HG02970 (cell line): Measurements from ENCODE around the gene CREB3L2.

Source experiments
- ATAC-seq: cut with Tn5 transposase; IDR thresholded peaks from one replicate; pipeline ENCODE4 v1.9.1; 2021; ENCODE audit warnings: mild to moderate bottlenecking, moderate library complexity, moderate number of reproducible peaks; ENCODE audit not compliant: unreplicated experiment, low FRiP score

CREB3L2 gene

DNA sequence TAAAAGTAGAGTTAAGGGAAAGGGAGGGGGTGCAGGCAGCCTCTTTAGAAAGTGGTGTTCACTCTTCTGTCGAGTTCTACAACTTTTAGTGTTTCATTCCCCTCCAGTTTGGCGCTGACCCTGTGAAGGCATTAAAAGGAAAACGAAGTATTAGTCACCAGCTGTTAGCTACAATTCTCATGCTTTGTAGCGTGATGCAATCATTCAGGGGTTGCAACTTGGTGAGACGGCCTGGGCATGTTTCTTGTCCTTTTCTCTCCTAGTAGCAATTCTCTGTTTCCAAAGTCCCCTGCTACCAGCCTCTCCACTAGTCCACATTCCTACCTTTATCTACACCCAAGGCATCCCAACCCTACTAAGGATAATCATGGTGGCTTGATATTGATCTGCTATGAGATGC is 121.5 kb downstream of the CREB3L2 start:
- ATAC-seq = no peak

DNA sequence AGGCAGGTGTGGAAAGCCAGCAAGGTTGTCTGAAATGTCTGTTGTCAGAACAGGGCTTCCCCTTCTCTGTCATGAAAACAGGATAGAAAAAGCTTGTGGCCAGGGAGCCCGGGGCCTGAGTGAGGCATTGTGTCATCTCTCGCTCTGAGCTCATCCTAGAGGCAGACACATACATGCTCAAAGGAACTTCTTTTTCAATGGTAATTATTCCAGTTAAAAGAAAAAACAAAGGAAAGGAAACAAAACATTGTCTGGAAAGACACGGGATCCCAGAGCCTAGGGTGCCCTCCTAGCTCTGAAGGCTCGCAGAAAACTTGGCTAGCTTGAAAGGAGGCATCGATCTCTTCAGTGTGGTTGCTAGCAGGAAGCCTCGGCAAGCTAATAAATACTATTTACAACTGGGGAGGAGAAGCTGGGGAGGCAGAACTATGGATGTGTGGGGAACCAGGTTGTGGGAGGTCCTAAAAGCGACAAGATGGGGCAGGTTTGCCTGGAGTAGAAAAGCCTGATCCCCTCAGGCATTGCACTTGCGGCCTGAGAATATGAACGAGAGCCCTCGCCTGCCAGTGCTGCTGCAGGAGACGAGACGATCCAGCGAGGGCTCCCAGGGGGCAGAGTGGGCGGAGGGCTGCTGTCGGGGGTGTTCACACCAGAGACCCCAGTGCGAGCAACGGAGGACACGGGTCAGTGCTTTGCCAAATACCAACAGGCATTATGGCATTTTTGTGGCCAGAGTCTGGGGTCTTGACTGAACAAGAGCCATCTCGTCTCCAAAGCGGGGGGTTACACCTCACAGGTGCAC is 122.3 kb downstream of the CREB3L2 start:
- no peak for ATAC-seq

DNA sequence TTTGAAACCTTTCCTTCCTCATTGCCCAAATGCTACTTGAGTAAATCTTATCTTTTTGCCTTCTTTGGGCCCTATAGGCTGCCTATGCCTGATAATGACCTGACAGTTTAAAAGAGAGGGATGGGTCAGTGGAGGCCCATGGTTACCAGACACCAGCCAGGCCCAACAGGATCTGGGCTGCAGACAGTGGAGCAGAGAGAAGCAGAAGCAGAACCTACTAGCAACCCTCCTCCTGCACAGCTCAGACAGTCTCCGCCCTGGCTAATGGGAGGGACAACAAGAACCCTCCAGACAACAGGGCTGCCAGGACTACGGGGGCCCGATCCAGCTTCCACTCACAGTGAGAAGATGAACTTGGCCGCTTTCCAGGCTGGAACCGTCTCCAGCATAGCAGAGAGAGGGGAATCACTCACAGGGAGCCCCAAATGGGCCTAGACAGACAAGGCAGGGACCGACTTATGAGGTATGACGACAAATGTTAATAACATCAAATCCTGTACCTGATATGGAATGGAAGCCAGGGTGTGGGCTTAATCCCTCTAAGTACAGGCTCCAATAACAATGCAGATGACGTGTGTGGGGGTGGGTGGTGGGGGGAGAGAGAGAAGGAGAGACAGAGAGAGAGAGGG is 123.4 kb downstream of the CREB3L2 start:
- ATAC-seq = no peak

DNA sequence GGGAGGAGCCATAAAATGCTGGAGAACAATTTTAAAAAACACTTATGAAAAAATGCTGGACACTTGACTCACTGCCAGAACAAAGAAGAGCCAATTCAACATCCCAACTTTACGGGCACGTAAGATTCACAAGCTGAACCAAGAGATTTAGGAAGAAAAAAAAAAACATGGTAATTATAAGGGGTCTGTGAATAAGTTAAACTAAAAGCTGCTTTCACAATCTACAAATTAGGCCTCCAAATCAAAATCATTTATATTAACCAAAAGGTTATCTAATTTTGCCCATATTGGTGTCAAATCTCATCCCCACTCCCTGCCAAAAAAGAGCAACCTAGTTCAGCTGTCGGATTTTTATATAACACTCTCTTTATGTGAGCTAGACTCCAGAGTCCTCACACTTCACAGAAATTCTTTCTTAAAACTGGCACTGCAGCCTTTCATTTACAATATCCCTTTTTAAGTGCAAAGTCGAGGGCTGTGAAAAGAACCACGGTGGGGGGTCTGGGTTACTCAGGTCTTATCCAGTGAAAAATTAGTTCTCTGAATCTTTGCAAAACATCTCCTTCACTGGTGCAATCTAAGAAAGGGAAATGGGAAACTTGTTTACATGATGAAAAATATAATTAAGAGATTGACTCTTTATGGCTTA is 124.7 kb downstream of the CREB3L2 start:
- ATAC-seq = no peak

DNA sequence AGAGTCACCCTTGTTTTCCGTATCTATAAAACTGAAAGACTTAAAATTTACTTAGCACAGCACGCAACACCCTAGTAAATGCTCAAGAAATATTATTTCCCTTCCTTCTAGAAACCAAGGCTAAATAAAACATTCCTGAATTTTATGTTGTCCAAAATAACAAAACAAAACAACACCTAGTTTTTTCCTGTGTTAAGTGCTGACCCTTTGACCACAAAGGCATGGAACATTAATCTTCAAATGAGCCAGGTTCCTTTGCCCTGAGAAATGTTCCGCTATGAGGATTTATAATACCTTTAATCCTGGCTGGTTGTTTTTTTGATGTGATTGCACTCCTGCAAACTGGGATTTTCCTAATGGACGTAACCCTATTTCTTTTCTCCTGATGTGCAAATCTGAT is 126.1 kb downstream of the CREB3L2 start:
- no peak for ATAC-seq

DNA sequence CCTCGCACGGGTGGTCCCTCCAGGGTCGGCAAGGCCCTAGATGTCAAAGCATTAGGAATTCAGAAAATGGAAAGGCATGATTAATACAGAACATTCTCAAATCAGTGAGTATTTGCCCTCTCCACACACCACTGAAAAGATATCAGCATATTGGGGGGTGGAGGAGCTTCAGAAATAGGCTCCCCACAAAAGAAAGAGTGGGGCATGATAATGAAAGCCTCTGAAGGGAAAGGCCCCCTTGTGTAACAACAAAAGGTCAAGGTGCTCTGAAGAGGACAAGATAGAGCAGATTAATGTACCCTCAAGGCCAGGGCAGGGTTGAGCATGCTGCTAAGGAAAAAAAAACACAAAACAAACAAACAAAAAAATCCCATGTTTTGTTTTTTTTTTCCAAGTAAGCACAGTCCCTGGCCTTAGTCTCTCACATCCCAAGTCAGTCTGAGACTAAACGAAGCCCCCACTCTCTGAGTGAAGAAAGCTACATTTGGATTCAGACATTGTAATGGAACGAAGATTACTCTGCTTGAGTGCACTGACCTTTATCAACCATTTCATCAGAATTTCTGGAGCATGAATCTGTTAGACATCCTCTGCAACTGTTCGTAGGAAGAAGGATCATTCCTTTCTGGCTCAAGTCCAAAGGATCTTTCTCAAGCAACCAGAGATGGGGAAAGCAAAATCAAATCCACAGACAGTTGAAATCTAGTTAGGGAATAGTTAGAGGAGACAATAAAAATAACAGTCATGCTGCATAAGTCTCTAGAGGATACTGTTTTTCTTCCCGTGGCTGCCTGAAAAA is 127.7 kb downstream of the CREB3L2 start:
- ATAC-seq = no peak

DNA sequence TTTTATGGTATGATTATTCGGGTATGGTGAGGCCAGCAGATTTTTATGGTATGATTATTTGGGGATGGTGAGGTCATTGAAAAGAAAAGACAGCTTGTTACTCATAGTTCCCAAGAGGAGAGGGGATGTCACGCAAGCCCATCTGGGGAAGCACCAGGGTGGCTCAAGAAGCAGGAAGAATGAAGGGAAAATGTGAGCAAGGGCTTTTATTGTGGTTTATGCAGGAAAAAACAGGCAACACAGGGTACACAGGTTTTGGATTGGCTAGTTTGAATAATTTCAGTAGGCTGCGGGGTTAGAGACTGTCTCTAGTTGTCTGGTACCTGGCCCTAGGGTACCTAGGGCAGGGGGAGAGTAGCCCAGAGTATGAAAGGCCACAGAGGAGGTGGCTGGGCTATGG is 128.4 kb downstream of the CREB3L2 start:
- ATAC-seq = no peak

DNA sequence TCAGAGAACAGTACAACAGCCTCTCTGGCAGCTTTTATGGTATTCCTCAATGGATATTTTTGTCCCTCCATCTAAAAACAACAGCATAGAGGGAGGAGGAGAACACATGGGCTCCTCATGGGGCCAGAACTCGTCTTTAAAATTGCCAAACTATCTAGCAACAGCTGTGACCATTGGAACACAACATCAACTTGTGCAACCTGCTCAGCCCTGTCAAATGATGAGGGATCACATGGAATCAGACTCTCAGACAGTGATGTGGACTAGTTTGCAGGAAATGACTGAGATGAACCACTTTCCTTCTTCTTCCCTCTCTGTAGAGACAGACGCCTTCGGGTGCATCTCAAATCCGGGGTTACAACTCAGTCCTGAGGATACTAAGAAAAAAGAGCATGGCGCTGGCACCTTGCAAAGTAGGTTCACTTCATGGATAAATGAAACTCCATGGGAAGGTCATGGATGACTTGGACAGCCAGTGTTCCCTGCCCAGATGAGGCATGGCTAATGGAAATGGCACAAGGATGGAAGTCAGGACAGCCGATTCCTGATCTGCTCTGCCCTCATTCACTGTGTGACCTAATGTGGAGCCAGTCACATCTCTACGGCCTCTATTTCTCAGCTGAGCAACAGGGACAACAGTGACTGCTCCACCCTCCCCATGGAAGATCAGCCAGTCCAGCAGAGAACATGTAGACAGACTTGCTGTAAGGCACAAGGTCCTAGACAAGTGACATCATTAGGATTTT is 130.5 kb downstream of the CREB3L2 start:
- no peak for ATAC-seq

DNA sequence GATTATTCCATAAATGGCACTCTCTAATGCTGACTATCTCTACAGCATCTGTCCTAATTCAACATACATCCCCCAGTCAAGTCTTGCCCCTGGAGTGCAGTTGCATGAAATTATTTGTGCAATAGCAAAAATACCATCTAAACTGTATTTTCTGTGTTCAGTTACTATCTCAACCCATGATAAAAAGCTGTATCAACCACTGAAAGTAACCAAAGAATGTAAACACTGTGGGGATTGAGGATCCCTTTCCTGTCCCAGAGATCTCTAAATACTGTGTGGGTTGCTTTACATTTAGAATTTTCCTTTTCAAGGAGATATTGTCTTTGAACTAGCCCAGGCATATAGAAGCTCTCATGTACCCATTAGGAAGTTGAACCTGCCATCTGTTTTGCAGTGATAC is 131.2 kb downstream of the CREB3L2 start:
- ATAC-seq = no peak

DNA sequence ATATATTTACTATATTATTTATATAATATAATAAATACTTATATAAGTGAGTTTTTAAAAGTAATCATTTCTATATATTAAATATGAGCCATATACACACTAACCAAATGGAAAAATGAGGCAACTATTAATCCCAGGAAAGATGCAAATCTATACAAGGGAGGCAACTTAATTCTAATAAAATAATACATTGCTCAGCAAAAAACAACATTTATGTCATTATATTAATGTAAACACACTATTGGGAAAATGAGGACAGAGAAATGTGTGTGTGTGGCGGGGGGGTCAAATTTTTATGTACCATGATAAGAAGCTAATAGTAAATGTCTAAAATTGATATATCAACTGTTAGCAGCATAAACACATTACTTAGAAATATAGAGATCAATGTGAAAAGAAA is 131.8 kb downstream of the CREB3L2 start:
- ATAC-seq = no peak

DNA sequence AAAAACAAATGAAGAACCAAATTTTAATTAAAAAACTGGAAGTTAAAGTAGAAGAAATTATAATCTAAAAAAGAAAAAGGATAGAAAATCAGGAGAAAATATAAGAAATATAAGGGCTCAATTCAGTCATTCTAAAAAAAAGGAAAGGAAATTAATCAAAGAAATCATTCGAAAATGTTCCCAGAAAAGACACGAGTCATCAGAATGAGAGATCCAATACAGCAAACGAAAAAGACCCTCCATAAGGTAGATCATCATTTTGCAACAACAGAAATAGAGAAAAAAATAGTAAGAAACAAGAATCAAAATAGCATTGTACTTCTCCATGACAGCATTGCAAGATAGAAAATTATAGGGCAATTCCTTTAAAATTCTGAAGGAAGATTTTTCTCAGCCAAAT is 132.6 kb downstream of the CREB3L2 start:
- no peak for ATAC-seq

DNA sequence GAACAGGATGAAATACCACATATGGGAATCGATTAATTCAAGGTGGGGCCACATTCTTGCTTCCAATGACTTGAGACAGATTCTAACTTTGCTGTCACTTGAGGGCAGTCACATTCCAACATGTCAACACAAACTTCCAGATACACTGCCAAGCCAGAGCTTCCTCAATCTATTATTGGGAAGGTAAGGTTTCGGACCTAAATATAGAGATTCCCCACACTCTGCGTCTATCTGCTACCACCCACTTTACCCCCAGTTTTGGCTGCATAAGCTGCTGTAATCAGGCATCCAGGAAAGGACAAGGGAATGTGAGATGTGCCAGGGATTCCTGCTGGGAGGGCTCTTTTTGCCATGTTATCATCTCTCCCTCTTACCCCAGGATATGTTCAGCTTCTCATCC is 134.6 kb downstream of the CREB3L2 start:
- ATAC-seq = no peak

DNA sequence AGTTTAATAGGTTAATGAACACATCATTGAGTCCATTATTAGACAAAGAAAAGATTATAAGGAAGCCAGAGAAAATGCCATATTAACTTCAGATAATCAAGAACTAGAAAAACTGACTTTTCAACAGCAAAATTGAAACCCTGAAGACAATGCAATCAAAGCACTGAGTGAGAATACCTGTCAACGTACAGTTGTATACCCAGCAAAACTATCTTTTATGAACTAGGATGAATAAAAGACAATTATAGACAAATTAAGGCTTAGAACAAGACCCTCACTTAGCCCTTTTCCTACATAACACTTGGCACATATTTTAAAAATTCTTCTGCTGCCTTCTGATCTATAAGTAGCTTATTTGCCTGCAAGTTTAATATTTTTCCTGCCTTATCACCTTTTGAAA is 136.1 kb downstream of the CREB3L2 start:
- ATAC-seq = no peak

DNA sequence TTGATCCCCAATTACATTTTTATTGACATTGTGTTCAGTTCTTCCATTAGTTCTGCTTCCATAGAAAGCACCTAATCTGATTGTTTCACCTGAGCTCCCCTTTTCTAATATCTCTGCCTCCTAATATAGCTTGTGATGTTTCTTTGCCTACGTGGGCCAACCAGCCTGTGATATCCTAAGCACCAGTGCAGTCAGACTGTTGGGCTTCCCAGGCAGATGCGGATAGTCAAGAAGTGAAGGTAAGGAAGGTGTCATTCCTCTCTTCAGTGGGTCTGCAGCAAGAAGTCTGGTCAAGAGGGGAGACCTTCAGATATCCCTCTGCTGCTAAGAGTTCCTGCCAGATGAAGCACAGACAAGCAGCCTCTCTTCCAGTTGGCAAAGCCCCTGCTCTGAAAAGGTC is 138.9 kb downstream of the CREB3L2 start:
- ATAC-seq = no peak

DNA sequence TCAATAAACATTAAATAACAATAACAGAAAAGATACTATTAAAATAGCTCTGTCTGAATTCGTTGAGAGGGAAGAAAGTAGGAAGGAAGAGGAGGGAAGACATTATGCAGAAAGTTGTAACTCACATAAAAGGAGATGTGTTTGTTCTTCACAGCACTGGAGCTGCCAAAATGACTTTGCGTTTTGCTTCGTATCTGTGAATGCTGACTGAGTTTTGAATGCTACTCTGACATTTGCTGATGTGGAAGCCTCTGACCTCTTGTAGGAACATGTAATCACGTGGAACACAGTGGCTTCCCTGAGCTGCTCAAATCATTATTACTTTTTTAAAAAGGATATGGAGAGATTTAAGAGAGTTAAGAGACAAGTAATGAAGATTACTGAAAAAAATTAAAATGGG is 139.5 kb downstream of the CREB3L2 start:
- no peak for ATAC-seq

DNA sequence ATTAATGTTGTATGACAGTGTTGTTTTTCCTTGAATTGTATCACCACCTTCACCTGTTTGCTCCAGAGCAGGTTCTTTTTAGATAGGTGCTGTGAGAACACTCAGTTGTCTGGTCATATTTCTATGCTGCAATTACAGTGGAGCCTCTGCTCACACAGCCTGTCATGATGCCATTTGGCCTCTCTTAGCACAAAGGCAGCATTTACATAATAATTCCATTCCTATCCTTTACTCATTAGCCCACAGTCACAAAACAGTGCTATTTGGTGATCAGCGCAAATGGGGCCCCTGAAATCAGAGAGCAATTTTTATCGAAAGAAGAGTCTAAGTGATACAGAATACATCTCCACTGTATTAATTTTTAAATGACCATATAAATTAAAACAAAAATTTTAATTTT is 141.3 kb downstream of the CREB3L2 start:
- ATAC-seq = no peak

DNA sequence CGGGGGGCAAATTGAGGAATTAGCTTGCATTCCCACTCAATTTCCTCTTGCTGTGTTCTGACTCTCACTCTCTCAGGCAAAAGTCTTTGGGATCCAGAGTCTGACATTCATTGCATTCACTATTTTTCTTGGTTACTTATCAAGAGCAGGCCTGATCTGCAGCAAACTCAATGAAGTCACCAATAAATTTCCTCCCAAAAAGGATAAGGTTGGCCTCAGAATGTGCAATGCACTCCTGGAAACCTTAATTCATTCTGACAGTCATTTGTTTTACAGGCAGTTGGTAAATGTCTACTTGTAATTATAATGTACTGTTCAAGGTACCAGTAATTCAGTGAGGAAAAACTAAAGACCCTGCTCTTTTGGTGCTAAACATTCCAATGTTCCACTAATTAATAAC is 148.8 kb downstream of the CREB3L2 start:
- no peak for ATAC-seq

DNA sequence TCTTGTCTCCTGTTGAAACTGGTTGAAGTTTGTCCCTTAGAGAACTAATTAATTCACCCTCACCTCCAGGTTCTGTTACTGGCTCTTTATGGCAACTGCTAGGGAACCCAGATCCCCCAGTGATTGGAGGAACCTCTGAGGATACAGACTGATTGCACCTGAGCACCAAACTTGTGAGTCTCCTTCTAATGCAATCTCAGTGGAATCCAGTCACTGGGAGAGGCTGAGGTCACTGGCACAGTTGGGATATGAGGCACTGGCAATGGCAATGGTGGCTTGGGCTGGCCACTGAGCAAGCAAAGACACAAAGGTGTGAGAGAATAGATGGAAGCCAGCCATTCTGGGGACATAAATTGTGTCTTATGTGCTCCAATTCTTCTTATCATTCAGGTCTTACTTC is 149.8 kb downstream of the CREB3L2 start:
- ATAC-seq = no peak

DNA sequence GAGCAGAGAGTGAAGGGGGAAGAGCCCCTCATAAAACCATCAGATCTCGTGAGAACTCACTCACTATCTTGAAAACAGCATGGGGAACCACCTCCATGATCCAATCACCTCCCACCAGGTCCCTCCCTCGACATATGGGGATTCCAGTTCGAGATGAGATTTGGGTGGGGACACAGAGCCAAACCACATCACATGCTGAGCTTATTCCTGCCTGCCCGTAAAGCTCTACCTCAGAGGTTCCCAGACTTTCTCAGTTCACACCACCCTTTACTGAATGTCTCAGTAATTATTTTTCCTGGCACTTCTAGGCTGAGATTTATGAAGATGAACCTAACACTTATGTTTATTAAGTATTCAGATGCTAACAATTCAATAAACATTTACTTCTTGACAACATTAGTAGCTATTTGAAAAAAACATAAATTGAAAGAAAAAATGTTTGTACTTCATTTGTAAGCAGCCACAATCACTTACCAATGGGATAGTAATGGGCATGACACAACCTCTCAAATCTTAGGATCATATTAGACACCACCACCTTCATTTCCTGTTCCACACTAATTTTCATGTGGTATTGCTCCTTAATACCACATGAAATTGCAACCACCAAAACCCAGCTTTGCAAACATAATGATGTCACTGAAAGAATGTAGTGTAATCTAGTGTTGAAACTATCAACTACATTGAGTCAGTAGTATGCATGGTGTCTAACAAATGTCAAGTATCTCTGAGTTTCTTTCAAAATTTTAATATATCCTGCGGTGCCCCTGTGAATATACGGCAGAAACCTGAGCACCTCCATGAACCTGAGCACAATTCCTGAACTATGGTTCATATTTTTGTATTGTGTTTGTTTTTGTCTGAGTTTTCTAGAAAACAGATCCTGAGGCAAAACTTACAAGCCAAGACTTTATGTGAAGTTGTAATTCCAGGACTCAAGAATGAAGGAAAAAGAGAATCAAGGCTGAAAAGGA is 150.6 kb downstream of the CREB3L2 start:
- ATAC-seq = no peak
